Spleen (tissue), 7 donors: Measurements from ENCODE around the gene URB1.

Experiments used
- POLR2A ChIP-seq, 3 donors: fragments of 450-650 bp; IDR thresholded peaks; one replicate each; pipeline ENCODE4 v1.5.1; 2017; ENCODE audit warnings: antibody characterized with exemption in 3 of 3, mild to moderate bottlenecking in 1 of 3
- POLR2AphosphoS5 ChIP-seq, 3 donors: sonication (generic); formaldehyde crosslinking; IDR thresholded peaks; one replicate each; pipeline ENCODE4 v1.5.1; 2017; ENCODE audit warnings: antibody characterized with exemption in 3 of 3
- TF ChIP-seq, protein P1 (sequence below), 11 experiments: fragments of 200-600 bp in 7 of 11; fragments of 450-650 bp in 4 of 11; sonication (generic) in 4 of 11; IDR thresholded peaks in 8 of 11; conservative IDR thresholded peaks in 3 of 11; 1 replicate in 7 of 11; 2 replicates in 4 of 11; pipeline versions ENCODE4 v1.4.0 to v1.8.0; 2016 to 2021; ENCODE audit warnings: antibody characterized with exemption in 11 of 11, inconsistent platforms in 4 of 11, mild to moderate bottlenecking in 1 of 11
- donor health status: DM: no; HTN: no; CAD: no; lungs with moderate emphysema.
- donor health status: DM: no; HTN: no; CAD: no.
- donor health status: DM: no; HTN: no; CAD: no.

DNA sequence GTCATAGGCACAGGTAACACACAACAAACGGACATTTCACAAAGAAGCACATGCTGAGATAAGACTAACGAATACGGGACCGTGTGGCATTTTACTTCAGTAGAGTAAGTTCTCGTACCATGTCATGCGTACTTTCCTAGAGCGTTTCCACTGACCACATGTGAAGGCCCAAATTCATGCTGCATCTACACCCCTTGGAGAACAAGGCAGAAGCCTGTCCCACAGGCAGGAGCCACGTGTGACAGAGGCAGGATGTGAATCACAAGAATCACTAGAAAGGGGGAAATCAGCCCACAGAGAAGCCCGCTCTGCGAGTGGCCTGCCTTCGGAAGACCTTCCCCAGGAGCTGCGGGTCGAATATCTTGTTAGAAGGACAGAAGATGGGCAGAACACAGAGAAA is 41.8 kb downstream of the URB1 start:
- TF ChIP-seq POLR2AphosphoS5 (IDR thresholded peaks at IDR 0.05) (no peak), POLR2A (IDR thresholded peaks at IDR 0.05) (no peak)
- TF ChIP-seq, protein P1, sequence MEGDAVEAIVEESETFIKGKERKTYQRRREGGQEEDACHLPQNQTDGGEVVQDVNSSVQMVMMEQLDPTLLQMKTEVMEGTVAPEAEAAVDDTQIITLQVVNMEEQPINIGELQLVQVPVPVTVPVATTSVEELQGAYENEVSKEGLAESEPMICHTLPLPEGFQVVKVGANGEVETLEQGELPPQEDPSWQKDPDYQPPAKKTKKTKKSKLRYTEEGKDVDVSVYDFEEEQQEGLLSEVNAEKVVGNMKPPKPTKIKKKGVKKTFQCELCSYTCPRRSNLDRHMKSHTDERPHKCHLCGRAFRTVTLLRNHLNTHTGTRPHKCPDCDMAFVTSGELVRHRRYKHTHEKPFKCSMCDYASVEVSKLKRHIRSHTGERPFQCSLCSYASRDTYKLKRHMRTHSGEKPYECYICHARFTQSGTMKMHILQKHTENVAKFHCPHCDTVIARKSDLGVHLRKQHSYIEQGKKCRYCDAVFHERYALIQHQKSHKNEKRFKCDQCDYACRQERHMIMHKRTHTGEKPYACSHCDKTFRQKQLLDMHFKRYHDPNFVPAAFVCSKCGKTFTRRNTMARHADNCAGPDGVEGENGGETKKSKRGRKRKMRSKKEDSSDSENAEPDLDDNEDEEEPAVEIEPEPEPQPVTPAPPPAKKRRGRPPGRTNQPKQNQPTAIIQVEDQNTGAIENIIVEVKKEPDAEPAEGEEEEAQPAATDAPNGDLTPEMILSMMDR (IDR thresholded peaks at IDR 0.05 in 8 of 11, conservative IDR thresholded peaks at IDR 0.05 in 3 of 11): no peak
